Keratinocyte (primary cell): Measurements from ENCODE around the gene TMEM135. TPM values are rescaled to one million over a fixed set of nuclear protein-coding genes. Genes with fewer than 3 reads are reported as not detected.

Experiments used
- DNase-seq: peaks from one replicate; pipeline ENCODE4 v3.0.0-alpha.2; 2011; ENCODE audit warnings: low read depth, missing footprints, low spot score
- FAIRE-seq: peaks from 2 replicates; lab custom pipeline; 2011; peaks lifted over from hg19 to GRCh38; lab: Jason Lieb, UNC
- H2AFZ ChIP-seq: 2 replicates; pipeline ENCODE4 v1.6.0; 2012; ENCODE audit warnings: low read length, control low read depth, inconsistent platforms; ENCODE audit not compliant: control insufficient read depth
- H3K27ac ChIP-seq: 2 replicates; pipeline ENCODE4 v1.5.1; 2011; ENCODE audit warnings: low read length; ENCODE audit not compliant: control insufficient read depth, insufficient read depth
- H3K27me3 ChIP-seq: 3 replicates; pipeline ENCODE4 v1.6.0; 2011; ENCODE audit warnings: low read length; ENCODE audit not compliant: control insufficient read depth, insufficient read depth; ENCODE audit errors: extremely low read depth
- H3K36me3 ChIP-seq, 2 experiments: 2 replicates in 1 of 2; 3 replicates in 1 of 2; pipeline ENCODE4 v1.5.1; 2011; ENCODE audit warnings: low read length in 2 of 2, mild to moderate bottlenecking in 1 of 2; ENCODE audit not compliant: control insufficient read depth in 2 of 2, insufficient read depth in 2 of 2; ENCODE audit errors: extremely low read depth in 1 of 2
- H3K4me1 ChIP-seq: 3 replicates; pipeline ENCODE4 v1.5.1; 2011; ENCODE audit warnings: low read length; ENCODE audit not compliant: control insufficient read depth, insufficient read depth; ENCODE audit errors: extremely low read depth
- H3K4me2 ChIP-seq: 3 replicates; pipeline ENCODE4 v1.6.0; 2011; ENCODE audit warnings: low read depth, low read length; ENCODE audit not compliant: control insufficient read depth, insufficient read depth; ENCODE audit errors: extremely low read depth
- H3K4me3 ChIP-seq, 3 experiments: fragments of 200-600 bp in 1 of 3; sonication (generic) in 1 of 3; 2 replicates in 2 of 3; 3 replicates in 1 of 3; pipeline ENCODE4 v1.5.1; 2011 to 2016; ENCODE audit warnings: low read length in 3 of 3, mild to moderate bottlenecking in 3 of 3, control low read depth in 2 of 3, inconsistent platforms in 1 of 3, low read depth in 1 of 3, mixed read lengths in 1 of 3, mixed run types in 1 of 3, moderate library complexity in 1 of 3; ENCODE audit not compliant: control insufficient read depth in 2 of 3, insufficient read depth in 2 of 3; ENCODE audit errors: extremely low read depth in 1 of 3
- H3K79me2 ChIP-seq: 2 replicates; pipeline ENCODE4 v1.6.0; 2012; ENCODE audit warnings: low read length; ENCODE audit not compliant: control insufficient read depth, insufficient read depth
- H3K9ac ChIP-seq: 3 replicates; pipeline ENCODE4 v1.6.0; 2011; ENCODE audit warnings: low read length; ENCODE audit not compliant: control insufficient read depth, insufficient read depth; ENCODE audit errors: extremely low read depth
- H3K9me1 ChIP-seq: 3 replicates; pipeline ENCODE4 v1.6.0; 2011; ENCODE audit warnings: low read length; ENCODE audit not compliant: control insufficient read depth, insufficient read depth; ENCODE audit errors: extremely low read depth
- H3K9me3 ChIP-seq: 2 replicates; pipeline ENCODE4 v1.5.1; 2012; ENCODE audit warnings: low read depth, low read length; ENCODE audit not compliant: control insufficient read depth
- H4K20me1 ChIP-seq: 3 replicates; pipeline ENCODE4 v1.6.0; 2011; ENCODE audit warnings: low read length; ENCODE audit not compliant: control insufficient read depth, insufficient read depth; ENCODE audit errors: extremely low read depth
- EZH2 ChIP-seq: IDR thresholded peaks from one replicate; pipeline ENCODE4 v1.6.1; 2012; ENCODE audit warnings: inconsistent platforms, mild to moderate bottlenecking, low read length, moderate library complexity
- dilution Hi-C: fragments of 300-500 bp; cut with MboI; formaldehyde crosslinking; loops from one replicate; pipeline ENCODE4 v1.7.0; 2020; ENCODE audit warnings: low sequenced_read_pairs; ENCODE audit not compliant: extremely low pct_ligation_motif_present
- polyA plus RNA-seq, 5 experiments: library from polyadenylated mRNA; depleted of rRNA in 3 of 5; stranded (reverse) in 3 of 5; stranded (forward) in 1 of 5; unstranded in 1 of 5; fragments of >200 nt; gene quantifications; 1 replicate in 1 of 5; 2 replicates in 3 of 5; 3 replicates in 1 of 5; pipeline versions ENCODE4 v1.2.1 to v1.2.3, GENCODE V29; 2011 to 2012; ENCODE audit warnings: missing spikeins in 2 of 5, low read depth in 1 of 5, low replicate concordance in 1 of 5
- TF ChIP-seq, protein P1 (sequence below), 3 experiments: IDR thresholded peaks in 1 of 3; conservative IDR thresholded peaks in 1 of 3; optimal IDR thresholded peaks in 1 of 3; 2 replicates in 2 of 3; 3 replicates in 1 of 3; pipeline versions ENCODE3 to v1.5.1; 2011; ENCODE audit warnings: low read length in 3 of 3, mild to moderate bottlenecking in 3 of 3, moderate library complexity in 2 of 3, control low read depth in 1 of 3, inconsistent platforms in 1 of 3; ENCODE audit not compliant: insufficient read depth in 2 of 3; ENCODE audit errors: extremely low read depth in 1 of 3

The TMEM135 gene
- polyA plus RNA-seq, 1 donor (not counting 4 experiments of a cell fraction or from before 2014, with no cell fraction given) = 15.0 TPM

DNA sequence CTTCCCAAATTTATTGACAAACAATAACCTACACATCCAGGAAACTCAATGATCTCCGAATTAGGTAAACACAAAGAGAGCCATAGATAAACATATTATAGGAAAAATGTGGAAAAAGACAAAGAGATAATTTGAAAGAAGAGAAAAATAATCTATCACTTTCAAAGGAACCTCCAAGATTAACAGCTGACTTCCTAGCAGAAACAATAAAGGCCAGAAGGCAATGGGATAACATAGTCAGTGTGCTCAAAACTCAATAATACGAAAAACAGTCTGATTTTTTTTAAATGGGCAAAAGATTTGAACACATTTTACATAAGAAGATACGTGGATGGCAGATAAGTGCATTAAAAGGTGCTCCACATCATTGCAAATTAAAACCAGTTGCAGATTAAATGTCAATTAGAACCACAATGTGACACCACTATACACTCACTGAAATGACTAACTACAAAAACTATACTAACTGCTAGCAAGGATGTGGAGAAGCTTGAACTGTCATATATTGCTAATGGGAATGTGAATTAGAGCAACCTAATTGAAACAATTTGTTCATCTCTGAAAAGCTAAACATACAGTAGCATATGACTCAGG lies 300.4 kb downstream of the TMEM135 start:
- H3K9me1 ChIP-seq = no peaks in the 10 kb centered on the region
- H3K27me3 ChIP-seq = no peaks in the 10 kb centered on the region
- H2AFZ ChIP-seq = no peak overlapping the region
- H4K20me1 ChIP-seq = no peaks in the 10 kb centered on the region
- H3K27ac ChIP-seq = no peak overlapping the region
- DNase-seq = no peak
- no peaks in the 10 kb centered on the region for H3K4me1 ChIP-seq
- TF ChIP-seq, protein P1, sequence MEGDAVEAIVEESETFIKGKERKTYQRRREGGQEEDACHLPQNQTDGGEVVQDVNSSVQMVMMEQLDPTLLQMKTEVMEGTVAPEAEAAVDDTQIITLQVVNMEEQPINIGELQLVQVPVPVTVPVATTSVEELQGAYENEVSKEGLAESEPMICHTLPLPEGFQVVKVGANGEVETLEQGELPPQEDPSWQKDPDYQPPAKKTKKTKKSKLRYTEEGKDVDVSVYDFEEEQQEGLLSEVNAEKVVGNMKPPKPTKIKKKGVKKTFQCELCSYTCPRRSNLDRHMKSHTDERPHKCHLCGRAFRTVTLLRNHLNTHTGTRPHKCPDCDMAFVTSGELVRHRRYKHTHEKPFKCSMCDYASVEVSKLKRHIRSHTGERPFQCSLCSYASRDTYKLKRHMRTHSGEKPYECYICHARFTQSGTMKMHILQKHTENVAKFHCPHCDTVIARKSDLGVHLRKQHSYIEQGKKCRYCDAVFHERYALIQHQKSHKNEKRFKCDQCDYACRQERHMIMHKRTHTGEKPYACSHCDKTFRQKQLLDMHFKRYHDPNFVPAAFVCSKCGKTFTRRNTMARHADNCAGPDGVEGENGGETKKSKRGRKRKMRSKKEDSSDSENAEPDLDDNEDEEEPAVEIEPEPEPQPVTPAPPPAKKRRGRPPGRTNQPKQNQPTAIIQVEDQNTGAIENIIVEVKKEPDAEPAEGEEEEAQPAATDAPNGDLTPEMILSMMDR (optimal IDR thresholded peaks at IDR 0.05 in 1 of 3, IDR thresholded peaks at IDR 0.05 in 1 of 3, conservative IDR thresholded peaks at IDR 0.05 in 1 of 3; ENCODE audit: extremely low read depth in 1 of 3, insufficient read depth in 2 of 3, low read length in 3 of 3) = no peak
- TF ChIP-seq EZH2 = no peak
- no peak for FAIRE-seq
- H3K4me3 ChIP-seq = no peak overlapping the region
- H3K4me2 ChIP-seq = no peak overlapping the region
- dilution Hi-C loops = no loop called here
- H3K36me3 ChIP-seq = no peaks in the 10 kb centered on the region
- peaks cover 2% of the 10 kb centered on the region for H3K9me3 ChIP-seq
- H3K79me2 ChIP-seq = no peaks in the 10 kb centered on the region
- no peak overlapping the region for H3K9ac ChIP-seq

DNA sequence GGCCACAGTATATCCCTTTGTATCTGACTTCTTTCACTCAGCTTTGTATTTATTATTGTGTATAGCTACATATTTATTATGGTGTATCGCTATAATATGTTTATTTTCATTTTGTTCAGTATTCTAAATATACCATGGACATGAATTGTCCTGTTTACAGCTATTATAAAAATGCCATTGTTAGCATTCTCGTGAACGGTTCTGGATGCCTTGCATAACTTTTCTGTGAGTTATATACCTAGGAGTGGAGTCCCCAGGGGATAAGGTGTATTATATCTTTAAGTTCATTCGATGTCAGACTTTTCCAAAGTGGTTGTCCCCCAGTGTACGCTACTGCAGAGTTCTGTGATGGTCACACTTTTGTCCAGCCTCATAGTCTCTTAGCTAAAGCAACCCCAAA lies 301.7 kb downstream of the TMEM135 start:
- H3K27me3 ChIP-seq = no peaks in the 10 kb centered on the region
- FAIRE-seq = no peak
- no peak overlapping the region for H3K9ac ChIP-seq

More for the DNA sequence above, 301.7 kb downstream of the TMEM135 start:
- H3K27ac ChIP-seq = no peak overlapping the region
- H3K9me1 ChIP-seq = no peaks in the 10 kb centered on the region
- no peak overlapping the region for H3K4me2 ChIP-seq
- H3K9me3 ChIP-seq = peaks cover 2% of the 10 kb centered on the region
- H3K79me2 ChIP-seq = no peaks in the 10 kb centered on the region
- no peaks in the 10 kb centered on the region for H4K20me1 ChIP-seq
- H2AFZ ChIP-seq = no peak overlapping the region
- dilution Hi-C loops = no loop called here
- no peaks in the 10 kb centered on the region for H3K4me1 ChIP-seq
- no peak for DNase-seq
- no peak overlapping the region for H3K4me3 ChIP-seq
- no peaks in the 10 kb centered on the region for H3K36me3 ChIP-seq
- TF ChIP-seq EZH2 = no peak
- TF ChIP-seq, protein P1 (optimal IDR thresholded peaks at IDR 0.05 in 1 of 3, IDR thresholded peaks at IDR 0.05 in 1 of 3, conservative IDR thresholded peaks at IDR 0.05 in 1 of 3; ENCODE audit: extremely low read depth in 1 of 3, insufficient read depth in 2 of 3, low read length in 3 of 3) = no peak
